Hippocampal formation (tissue), 2 donors: ENCODE measurements around the gene SYNJ2.

Experiments used
- DNase-seq, 2 donors: peaks; one replicate each; lab custom pipeline; 2025; lab: John Stamatoyannopoulos, UW

SYNJ2 gene

GRCh38 chr6:158041788-158042187 lies 60.1 kb downstream of the SYNJ2 start:
- DNase-seq, result no peak

GRCh38 chr6:158042245-158042798 lies 60.7 kb downstream of the SYNJ2 start:
- no peak for DNase-seq

GRCh38 chr6:158043008-158043407 lies 61.3 kb downstream of the SYNJ2 start:
- no peak for DNase-seq

GRCh38 chr6:158043586-158044524 lies 62.2 kb downstream of the SYNJ2 start:
- DNase-seq, result no peak

GRCh38 chr6:158044525-158044888 lies 62.8 kb downstream of the SYNJ2 start:
- no peak for DNase-seq

GRCh38 chr6:158046201-158047126 lies 64.8 kb downstream of the SYNJ2 start:
- DNase-seq, result no peak

GRCh38 chr6:158047127-158047518 lies 65.5 kb downstream of the SYNJ2 start:
- peak in 1 of 2 donors; percentile 48 for DNase-seq

GRCh38 chr6:158047563-158048323 lies 66.1 kb downstream of the SYNJ2 start:
- no peak for DNase-seq

- no peak for DNase-seq
Observed at GRCh38 chr6:158048589-158048988, 66.9 kb downstream of the SYNJ2 start.

GRCh38 chr6:158049055-158050028 lies 67.7 kb downstream of the SYNJ2 start:
- DNase-seq, result no peak

- DNase-seq, result no peak
Observed at GRCh38 chr6:158050107-158050735, 68.6 kb downstream of the SYNJ2 start.

- no peak for DNase-seq
Observed at GRCh38 chr6:158050955-158051354, 69.3 kb downstream of the SYNJ2 start.

- no peak for DNase-seq
Observed at GRCh38 chr6:158051968-158052367, 70.3 kb downstream of the SYNJ2 start.

GRCh38 chr6:158053377-158054313 lies 72.0 kb downstream of the SYNJ2 start:
- no peak for DNase-seq

- DNase-seq, result no peak
Observed at GRCh38 chr6:158056355-158056754, 74.7 kb downstream of the SYNJ2 start.

GRCh38 chr6:158056804-158057203 lies 75.1 kb downstream of the SYNJ2 start:
- DNase-seq, result no peak

GRCh38 chr6:158057213-158057987 lies 75.7 kb downstream of the SYNJ2 start:
- DNase-seq, result no peak

- no peak for DNase-seq
Observed at GRCh38 chr6:158058171-158058651, 76.5 kb downstream of the SYNJ2 start.
